GM18867 (cell line): ENCODE results near the gene HOXB6.

Experiments
- ATAC-seq: cut with Tn5 transposase; IDR thresholded peaks from one replicate; pipeline ENCODE4 v1.9.1; 2021; ENCODE audit warnings: mild to moderate bottlenecking, moderate library complexity; ENCODE audit not compliant: unreplicated experiment

HOXB6 gene

DNA sequence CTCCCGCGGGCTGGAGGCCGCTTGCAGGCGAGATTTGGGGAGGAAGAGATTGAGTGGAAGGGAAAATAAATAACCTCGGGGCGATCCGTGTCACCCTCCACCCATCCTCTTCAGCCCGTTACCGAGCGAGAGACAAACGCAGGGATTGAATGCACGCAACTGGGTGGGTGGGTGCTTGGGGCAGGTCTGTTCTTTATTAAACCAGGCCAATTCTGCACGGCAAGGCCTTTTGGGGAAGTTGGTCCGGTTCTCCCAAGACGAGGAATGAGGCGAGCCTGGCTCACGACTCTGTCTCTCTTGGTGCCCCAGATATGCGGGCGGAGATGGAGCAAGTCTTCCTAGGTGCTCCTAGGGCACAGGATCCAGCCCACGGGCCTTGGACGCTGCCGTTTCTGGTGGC lies 6.4 kb upstream of the HOXB6 start:
- no peak for ATAC-seq

DNA sequence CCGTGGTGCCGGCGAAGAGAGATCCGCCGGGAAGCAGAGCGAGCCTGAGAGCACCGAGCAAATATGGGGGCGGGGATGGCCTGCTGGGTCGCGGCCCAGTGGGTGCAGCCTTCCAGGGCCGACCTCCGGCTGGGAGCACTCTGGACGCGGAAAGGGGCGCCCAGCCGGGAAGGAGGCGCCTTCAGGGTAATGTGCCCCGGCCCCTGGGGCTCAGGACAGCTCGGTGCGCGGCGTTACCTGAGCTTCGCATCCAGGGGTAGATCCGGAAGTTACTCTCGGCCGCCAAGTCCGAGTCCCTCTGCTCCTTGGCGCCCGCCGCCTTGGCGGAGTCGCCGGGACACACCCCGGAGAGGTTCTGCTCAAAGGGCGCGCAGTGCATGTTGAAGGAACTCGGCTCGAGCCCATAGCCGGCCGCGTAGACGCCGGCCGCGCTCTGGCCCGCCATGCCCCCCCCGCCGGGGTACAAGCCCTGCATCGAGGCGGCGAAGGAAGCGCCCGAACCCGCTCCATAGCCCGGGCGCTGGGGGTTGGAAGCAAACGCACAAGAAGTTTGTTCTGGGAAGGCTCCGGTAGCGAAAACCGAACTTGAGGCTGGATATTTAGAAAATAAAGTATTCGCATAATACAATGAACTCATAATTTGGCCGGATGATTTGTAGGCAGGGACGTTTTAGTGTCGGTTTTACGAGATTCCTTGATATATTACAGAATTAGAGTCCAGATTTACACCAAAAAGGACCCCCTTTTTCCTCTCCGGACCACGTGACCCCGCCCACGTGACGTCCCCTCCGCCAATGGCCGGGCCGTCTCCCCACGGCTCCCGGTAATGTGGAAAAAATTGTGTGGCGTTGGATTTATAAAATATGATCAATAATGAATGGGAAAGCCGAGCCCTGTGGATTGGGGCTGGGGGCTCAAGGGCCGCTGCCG lies 5.8 kb upstream of the HOXB6 start, which contains the start of gene HOXB7:
Gene HOXB7 (minus strand): TSS at position 736 of the 930 bp plus-strand sequence. CDS start 99 bp downstream, at position 637.
- ATAC-seq, result no peak

- no peak for ATAC-seq
Measured at GRCh38 chr17:48609759-48610281, 5.0 kb upstream of the HOXB6 start.

GRCh38 chr17:48609033-48609432 lies 4.2 kb upstream of the HOXB6 start:
- ATAC-seq, result no peak

- no peak for ATAC-seq
Measured at GRCh38 chr17:48608494-48608834, 3.7 kb upstream of the HOXB6 start.

DNA sequence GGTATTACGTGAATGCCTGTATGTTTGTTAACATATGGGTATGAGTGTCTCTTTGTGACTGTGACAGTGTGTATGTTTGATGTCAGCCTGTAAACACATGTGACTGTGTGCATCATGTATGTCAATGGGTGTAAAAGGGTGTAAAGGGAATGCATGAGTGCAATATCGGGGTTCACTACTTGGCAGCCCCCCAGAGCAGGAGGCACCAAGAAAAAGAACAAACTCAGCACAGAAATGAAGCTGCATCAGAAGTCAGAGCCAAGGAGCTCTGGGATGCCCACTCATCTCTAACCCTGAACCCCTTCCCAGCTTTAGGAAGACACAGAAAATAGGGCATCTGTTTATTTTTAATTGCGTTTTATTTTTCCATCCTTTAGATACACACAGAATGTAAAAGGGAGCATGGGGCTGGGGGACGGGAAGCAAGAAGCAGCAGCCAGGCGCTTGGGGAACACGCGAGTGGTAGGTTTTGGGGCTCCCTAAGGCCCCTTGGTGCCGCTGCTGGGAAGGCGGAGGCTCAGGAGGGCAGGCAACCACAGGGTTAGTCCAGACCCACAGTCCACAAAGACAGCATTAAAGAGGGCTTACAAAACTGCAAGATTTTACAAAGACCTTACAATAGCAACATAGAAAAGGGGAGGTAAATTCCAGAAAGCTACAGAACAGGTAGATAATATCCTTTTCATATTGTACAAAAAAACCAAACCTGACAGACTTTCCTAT lies 2.3 kb upstream of the HOXB6 start:
- no peak for ATAC-seq

DNA sequence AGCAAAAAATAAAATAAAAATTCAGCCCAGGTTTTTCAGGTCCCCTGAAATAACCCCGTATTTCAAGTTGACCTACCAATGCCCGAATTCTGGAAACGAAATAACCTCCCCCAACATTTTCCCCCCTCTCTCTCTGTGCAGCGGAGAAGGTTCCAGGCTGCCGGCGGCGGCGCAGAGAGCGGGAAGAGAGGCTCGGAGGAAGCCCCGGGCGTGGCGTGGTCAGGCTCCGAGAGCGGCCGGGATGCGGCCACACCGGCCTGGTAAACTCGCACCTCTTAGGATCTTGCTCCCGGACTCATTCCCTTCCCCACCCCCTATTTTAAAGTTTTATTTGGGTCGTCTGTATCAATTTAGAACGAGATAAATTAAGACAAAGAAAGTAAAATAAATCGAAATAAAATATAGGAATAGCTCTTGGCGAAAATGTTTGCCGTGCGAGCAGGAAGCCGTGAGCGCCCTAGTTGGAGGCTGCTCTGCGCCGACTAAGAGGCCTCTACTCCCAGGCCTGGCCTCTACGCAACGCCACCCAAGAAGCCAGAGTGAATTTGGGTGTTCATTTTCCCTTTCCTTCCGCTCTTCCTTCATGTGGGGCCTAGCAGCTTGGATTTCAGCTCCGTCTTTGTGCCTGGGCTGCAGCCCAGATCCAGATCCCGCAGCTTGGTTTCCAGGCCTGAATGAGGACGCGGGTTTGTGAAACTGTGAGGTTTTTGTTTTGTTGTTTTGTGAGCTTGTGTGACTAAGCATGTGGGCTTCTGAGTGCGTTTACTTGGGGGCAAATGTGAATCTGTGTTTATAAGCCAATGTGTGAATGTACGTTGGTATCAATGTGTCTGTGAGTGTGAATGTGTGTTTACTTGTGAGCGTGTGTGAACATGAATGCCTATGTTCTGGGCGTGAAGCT lies 1.5 kb upstream of the HOXB6 start:
- no peak for ATAC-seq

GRCh38 chr17:48605409-48605919 lies 678 bp upstream of the HOXB6 start:
- no peak for ATAC-seq

DNA sequence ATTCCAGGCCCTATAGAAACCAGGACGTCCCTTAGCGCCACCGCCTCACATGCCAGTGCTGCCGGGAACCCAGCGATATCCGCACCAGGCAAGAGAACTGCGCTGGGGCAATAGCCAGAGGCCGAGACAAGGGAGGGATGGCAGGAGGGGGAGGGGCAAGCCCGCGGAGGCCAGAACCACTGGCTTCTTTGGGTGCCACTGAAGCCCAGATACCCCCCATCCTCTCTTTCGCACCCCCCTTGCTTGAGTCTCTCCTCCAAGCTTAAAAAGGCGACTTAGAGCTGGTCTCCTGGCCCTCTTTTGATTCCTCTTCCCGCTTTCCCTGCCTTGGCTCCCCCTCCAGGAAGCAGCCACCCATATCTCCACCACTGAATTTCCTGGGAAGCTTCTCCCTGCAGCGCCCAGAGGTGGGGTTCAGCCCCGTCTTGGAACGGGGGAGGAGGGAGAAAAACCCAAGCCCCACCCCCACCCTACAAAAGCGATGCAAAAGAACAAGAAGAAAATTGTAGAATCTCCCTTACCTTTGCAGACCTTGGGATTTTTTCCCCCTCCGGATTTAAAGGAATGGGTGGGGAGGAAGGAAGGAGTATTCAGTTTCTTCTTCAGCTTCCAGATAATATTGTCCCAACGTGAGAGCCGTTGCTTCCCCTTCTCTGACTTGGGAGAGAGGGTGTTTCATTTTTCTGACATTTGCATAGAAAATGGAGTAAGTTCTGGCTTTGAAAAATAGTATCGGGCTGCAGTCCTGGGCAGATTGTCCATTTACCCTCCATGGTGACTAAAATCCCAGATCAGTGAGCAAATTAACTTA lies 622 bp downstream of the HOXB6 start:
- ATAC-seq, result no peak

DNA sequence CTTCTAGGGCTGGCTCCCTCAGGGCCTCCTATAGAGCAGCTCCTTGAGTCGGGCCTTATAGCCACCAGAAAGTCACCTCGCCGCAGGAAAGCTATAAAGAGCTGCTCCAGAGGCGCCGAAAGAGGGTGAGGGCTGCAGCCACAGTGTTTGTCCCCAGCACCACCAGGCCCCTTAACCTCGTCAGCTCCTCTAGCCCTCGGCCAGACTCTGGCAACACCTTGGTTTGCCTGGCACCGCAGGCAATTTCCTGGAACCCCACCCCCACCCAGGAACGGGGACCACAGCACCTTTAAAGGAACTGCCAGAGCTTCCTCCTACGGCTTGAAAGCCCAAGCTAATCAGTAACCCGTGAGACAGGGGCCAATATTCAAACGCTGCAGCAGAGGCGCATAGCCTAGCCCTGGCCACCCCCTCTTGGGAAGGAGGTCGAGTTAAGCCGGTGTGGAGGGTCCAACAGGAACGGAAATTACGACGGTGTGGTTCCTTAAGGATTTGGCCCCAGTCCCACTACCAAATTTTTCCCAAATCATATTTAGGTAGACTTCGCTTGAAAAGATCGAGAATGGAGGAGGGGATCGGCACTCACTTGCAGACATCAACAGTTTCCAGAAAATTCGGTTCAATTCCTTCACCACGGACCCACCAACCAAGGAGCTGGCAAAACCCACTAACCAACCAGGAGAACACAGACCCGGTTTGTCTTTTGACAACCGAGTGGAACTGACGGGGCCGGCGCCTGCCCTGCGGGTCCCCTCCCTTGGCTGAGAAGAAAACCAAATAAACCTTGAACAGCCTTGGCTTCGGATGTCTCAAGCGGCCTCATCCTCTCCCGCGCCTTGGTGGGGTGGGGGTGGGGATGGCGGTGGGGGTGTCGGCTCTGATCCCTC lies 3.0 kb downstream of the HOXB6 start:
- ATAC-seq, result no peak

GRCh38 chr17:48601207-48601538 lies 3.6 kb downstream of the HOXB6 start:
- ATAC-seq, result no peak

- no peak for ATAC-seq
Measured at GRCh38 chr17:48600244-48601098, 4.3 kb downstream of the HOXB6 start.

DNA sequence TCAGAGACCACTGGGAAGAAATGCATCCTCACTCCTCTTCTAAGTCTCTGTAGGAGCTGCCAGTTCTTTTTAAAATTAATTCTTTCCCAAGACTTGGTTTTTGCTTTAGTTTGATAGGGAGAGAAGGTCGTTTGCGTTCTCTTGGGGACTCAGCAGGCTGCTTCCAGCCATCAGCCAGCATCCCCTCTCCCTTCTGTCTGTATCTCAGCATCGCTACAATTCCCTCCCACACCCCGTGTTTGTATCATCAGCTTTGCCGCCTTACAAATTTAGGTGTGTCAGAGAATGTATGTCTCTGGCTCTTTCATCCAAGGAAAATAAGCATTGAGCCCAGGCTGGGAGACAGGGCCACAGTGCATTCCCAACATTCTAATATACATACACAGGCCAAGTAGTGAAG lies 5.4 kb downstream of the HOXB6 start:
- ATAC-seq, result no peak

- ATAC-seq, result no peak
Measured at GRCh38 chr17:48598736-48599135, 6.0 kb downstream of the HOXB6 start.

DNA sequence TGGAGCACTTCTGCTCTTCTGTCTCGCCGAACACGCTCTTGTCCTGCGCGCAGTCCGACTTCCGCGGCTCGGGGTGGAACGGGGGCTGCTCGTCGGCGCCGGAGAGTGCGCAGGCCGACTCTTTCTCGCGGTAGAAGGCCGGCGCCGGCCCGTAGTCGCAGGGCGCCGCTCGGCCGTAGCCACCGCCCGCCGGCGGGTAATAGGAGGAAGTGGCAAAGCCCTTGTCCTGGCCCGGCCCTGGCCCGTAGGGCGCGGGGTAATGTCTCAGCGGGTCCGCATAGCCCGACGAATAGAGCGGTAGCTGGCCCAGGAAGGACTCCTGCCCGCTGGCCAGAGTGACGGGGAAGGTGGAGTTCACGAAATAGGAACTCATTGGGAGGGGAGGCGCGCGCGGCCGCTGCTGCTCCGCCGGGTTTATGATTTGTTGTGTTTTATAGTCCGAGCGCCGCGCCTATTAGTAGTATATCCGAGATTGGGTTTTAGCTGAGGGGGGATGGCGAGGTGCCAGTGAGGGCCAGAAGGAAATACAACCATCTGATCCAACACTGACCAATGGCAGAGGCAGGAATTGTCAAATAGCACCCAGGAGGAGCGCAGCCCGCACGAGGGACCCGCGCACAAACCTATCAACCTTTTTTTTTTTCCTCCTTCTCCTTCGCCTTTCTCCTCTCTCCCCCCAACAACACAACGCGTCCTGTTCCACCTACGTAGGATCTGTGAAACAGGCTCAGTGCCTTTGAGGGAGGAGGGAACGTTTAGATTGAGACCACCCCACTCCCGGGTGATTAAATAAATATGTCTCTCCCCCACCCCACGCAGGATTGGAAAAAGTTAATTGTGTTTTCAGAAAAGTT lies 6.8 kb downstream of the HOXB6 start:
- ATAC-seq, result no peak

DNA sequence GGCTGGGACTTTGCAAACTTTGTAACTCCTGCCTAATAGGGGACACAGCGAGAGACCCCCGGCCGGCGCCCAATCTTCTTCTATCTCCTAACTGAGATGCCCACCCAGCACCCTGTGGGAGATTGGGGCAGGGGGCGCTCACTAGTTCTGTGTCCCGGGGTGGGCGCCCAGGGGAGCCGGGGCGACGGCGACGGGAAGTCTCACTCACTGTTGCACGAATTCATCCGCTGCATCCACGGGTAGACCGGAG lies 7.3 kb downstream of the HOXB6 start:
- ATAC-seq, result no peak

- ATAC-seq, result no peak
Measured at GRCh38 chr17:48596735-48597527, 7.9 kb downstream of the HOXB6 start.
